K562 (cell line): ENCODE measurements around the gene NME4. TPM values are rescaled to one million over a fixed set of nuclear protein-coding genes. Genes with fewer than 3 reads are reported as not detected.

Experiments
- CEBPG ChIP-seq, 3 experiments: fragments of 200-800 bp in 1 of 3; sonication (Bioruptor generic) in 1 of 3; sonication (generic) in 1 of 3; formaldehyde crosslinking in 1 of 3; IDR thresholded peaks in 2 of 3; conservative IDR thresholded peaks in 1 of 3; 2 replicates each; pipeline versions ENCODE4 v1.6.1 to v1.8.0; 2016 to 2022; ENCODE audit warnings: missing compliant biosample characterization in 2 of 3, missing genetic modification characterization in 2 of 3, mild to moderate bottlenecking in 1 of 3, missing genetic modification reagents in 1 of 3
- FIP1L1 ChIP-seq: fragments of 200-400 bp; formaldehyde crosslinking; IDR thresholded peaks from 2 replicates; pipeline ENCODE4 v1.6.1; 2018; ENCODE audit warnings: mild to moderate bottlenecking, low read depth, low read length; ENCODE audit not compliant: poor library complexity, severe bottlenecking
- HNRNPH1 ChIP-seq: fragments of 200-400 bp; formaldehyde crosslinking; optimal IDR thresholded peaks from 2 replicates; pipeline ENCODE3; 2017; ENCODE audit warnings: low read depth, mild to moderate bottlenecking, low read length, moderate library complexity
- JUNB ChIP-seq: fragments of 450-650 bp; formaldehyde crosslinking; conservative IDR thresholded peaks from 2 replicates; pipeline ENCODE4 v1.4.0; 2020; ENCODE audit warnings: mild to moderate bottlenecking
- MECOM ChIP-seq: fragments of 250-450 bp; sonication (Bioruptor Pico); IDR thresholded peaks from 2 replicates; pipeline ENCODE4 v1.8.0; 2022; ENCODE audit warnings: inconsistent platforms
- MNT ChIP-seq, 2 experiments: fragments of 450-650 bp; conservative IDR thresholded peaks; 2 replicates each; pipeline ENCODE4 v1.6.1; 2017; ENCODE audit warnings: mild to moderate bottlenecking in 2 of 2, moderate library complexity in 2 of 2
- NFXL1 ChIP-seq: fragments of 450-650 bp; formaldehyde crosslinking; IDR thresholded peaks from 2 replicates; pipeline ENCODE4 v1.4.0; 2021; ENCODE audit warnings: mild to moderate bottlenecking
- NR4A1 ChIP-seq, 2 experiments: fragments of 250-450 bp in 1 of 2; fragments of 450-650 bp in 1 of 2; sonication (Bioruptor Pico) in 1 of 2; IDR thresholded peaks; 2 replicates each; pipeline versions ENCODE4 v1.4.0 to v1.6.1; 2016 to 2020; ENCODE audit warnings: mild to moderate bottlenecking in 2 of 2, missing compliant biosample characterization in 1 of 2, missing genetic modification characterization in 1 of 2, moderate library complexity in 1 of 2
- PRDM10 ChIP-seq: fragments of 450-650 bp; IDR thresholded peaks from 2 replicates; pipeline ENCODE4 v1.6.1; 2018; ENCODE audit not compliant: partially characterized antibody
- TEAD4 ChIP-seq, 2 experiments: sonication (generic) in 1 of 2; formaldehyde crosslinking in 1 of 2; IDR thresholded peaks; 2 replicates each; pipeline versions ENCODE4 v1.6.1 to v1.8.0; 2012 to 2022; ENCODE audit warnings: borderline replicate concordance in 1 of 2, inconsistent platforms in 1 of 2, low read length in 1 of 2, mild to moderate bottlenecking in 1 of 2, missing genetic modification reagents in 1 of 2
- ZNF592 ChIP-seq: fragments of 450-650 bp; IDR thresholded peaks from 2 replicates; pipeline ENCODE4 v1.6.1; 2017; ENCODE audit warnings: antibody characterized with exemption, mild to moderate bottlenecking
- ZNF778 ChIP-seq: fragments of 450-650 bp; formaldehyde crosslinking; IDR thresholded peaks from 2 replicates; pipeline ENCODE4 v1.4.0; 2020; ENCODE audit warnings: mild to moderate bottlenecking, moderate library complexity
- polyA plus RNA-seq, 8 experiments: library from polyadenylated mRNA; depleted of rRNA in 4 of 8; stranded (reverse) in 5 of 8; unstranded in 3 of 8; fragments of >200 nt; fragmentation: Nextera tagmentation in 2 of 8; fragmentation: Illumina TruSeq in 1 of 8; extraction: Ambion mirVana in 2 of 8; extraction: Trizol in 1 of 8; gene quantifications; 2 replicates each; pipeline versions ENCODE4 v1.2.1 to v1.2.3, GENCODE V29; 2011 to 2014; ENCODE audit warnings: inconsistent platforms in 1 of 8, missing spikeins in 1 of 8
- total RNA-seq, 7 experiments: library from RNA; depleted of rRNA in 6 of 7; stranded (reverse); fragments of >200 nt in 6 of 7; fragmentation: Illumina TruSeq in 2 of 7; extraction: Trizol in 2 of 7; gene quantifications; 2 replicates each; pipeline versions ENCODE4 v1.2.1 to v1.2.3, GENCODE V29; 2011 to 2021; ENCODE audit warnings: low replicate concordance in 1 of 7

Gene NME4
- total and polyA plus RNA-seq, 9 of the 15 experiments (the other 6 are each of a cell fraction or from before 2014, with no cell fraction given) = 15.4 to 264 (median 139) TPM

- TF ChIP-seq PRDM10 (peak; percentile 38), JUNB (no peak), HNRNPH1 (no peak), MNT (conservative IDR thresholded peaks at IDR 0.05) (peak; percentile 64 to 81), ZNF778 (CRISPR knock-in tag) (no peak), NFXL1 (CRISPR knock-in tag) (no peak), NR4A1 (CRISPR knock-in tag; IDR thresholded peaks at IDR 0.05) (no peak), NR4A1 (tag; IDR thresholded peaks at IDR 0.05) (0 out of 2 replicates have a peak, but pooled peaks have one; percentile 64), ZNF592 (peak; percentile 34; the same call in 1 of the 2 replicates), TEAD4 (IDR thresholded peaks at IDR 0.05; ENCODE audit: low read length) (peak; percentile 48; the same call in 1 of the 2 replicates), TEAD4 (CRISPR knock-in tag; IDR thresholded peaks at IDR 0.05; ENCODE audit: borderline replicate concordance) (no peak), MECOM (0 out of 2 replicates have a peak, but pooled peaks have one; percentile 50), CEBPG (CRISPR knock-in tag; IDR thresholded peaks at IDR 0.05) (no peak), CEBPG (tag; conservative IDR thresholded peaks at IDR 0.05 in 1 of 2, IDR thresholded peaks at IDR 0.05 in 1 of 2) (peak; percentile 55 to 63; a peak in 3 of 4 replicates), FIP1L1 (no peak)
Measured at GRCh38 chr16:405548-406506, 8.8 kb downstream of the NME4 start (continued).
